PC-3 (cell line): Measurements from ENCODE around the gene TNFRSF1B.

Source experiments
- EZH2phosphoT487 ChIP-seq: fragments of 300-600 bp; sonication (generic); IDR thresholded peaks from 2 replicates; pipeline ENCODE4 v1.6.1; 2018; ENCODE audit warnings: mild to moderate bottlenecking, antibody characterized with exemption, low read length, borderline replicate concordance
- TF ChIP-seq, protein P1 (sequence below): fragments of 300-600 bp; sonication (generic); conservative IDR thresholded peaks from 2 replicates; pipeline ENCODE4 v1.5.1; 2017; ENCODE audit warnings: antibody characterized with exemption, low read depth, mild to moderate bottlenecking, low read length

DNA sequence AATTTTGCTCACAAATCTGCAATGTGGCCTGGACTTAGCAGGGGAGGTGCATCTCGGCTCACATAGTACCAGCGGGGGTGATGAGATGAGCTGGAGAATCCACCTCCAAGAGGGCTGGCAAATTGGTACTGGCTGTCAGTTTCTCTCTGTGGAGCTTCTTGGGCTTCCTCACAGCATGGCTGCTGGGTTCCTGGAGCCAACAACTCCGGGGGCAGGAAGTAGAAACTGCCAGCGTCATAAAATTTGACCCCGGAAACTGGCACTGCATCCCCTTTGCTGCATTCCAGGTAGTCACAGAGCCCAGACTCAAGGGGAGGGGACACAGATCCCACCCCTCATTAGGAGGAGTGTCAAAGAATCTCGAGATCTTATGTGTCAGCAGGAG, 17.0 kb upstream of the TNFRSF1B start:
- no peak for TF ChIP-seq EZH2phosphoT487
- TF ChIP-seq, protein P1, sequence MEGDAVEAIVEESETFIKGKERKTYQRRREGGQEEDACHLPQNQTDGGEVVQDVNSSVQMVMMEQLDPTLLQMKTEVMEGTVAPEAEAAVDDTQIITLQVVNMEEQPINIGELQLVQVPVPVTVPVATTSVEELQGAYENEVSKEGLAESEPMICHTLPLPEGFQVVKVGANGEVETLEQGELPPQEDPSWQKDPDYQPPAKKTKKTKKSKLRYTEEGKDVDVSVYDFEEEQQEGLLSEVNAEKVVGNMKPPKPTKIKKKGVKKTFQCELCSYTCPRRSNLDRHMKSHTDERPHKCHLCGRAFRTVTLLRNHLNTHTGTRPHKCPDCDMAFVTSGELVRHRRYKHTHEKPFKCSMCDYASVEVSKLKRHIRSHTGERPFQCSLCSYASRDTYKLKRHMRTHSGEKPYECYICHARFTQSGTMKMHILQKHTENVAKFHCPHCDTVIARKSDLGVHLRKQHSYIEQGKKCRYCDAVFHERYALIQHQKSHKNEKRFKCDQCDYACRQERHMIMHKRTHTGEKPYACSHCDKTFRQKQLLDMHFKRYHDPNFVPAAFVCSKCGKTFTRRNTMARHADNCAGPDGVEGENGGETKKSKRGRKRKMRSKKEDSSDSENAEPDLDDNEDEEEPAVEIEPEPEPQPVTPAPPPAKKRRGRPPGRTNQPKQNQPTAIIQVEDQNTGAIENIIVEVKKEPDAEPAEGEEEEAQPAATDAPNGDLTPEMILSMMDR: no peak
